IMR-90 (cell line): ENCODE data around the gene MTMR6.

Experiments used
- CTCF ChIP-seq: conservative IDR thresholded peaks from 2 replicates; pipeline ENCODE4 v1.5.1; 2012; ENCODE audit warnings: mild to moderate bottlenecking, low read depth, low read length, improper control_type of control experiment
- ELK1 ChIP-seq: fragments of 150-350 bp; IDR thresholded peaks from 2 replicates; pipeline ENCODE4 v1.6.1; 2016; ENCODE audit warnings: low read depth, mild to moderate bottlenecking, low read length, moderate library complexity, borderline replicate concordance
- MAFK ChIP-seq: IDR thresholded peaks from 2 replicates; pipeline ENCODE4 v1.6.1; 2012; ENCODE audit warnings: low read depth, low read length, improper control_type of control experiment
- POLR2A ChIP-seq: IDR thresholded peaks from 2 replicates; pipeline ENCODE4 v1.6.1; 2012; ENCODE audit warnings: mild to moderate bottlenecking, low read depth, low read length
- RAD21 ChIP-seq: IDR thresholded peaks from 2 replicates; pipeline ENCODE4 v1.6.1; 2012; ENCODE audit warnings: low read length, improper control_type of control experiment
- RCOR1 ChIP-seq: IDR thresholded peaks from 2 replicates; pipeline ENCODE4 v1.6.1; 2012; ENCODE audit warnings: mild to moderate bottlenecking, low read length, improper control_type of control experiment; ENCODE audit not compliant: insufficient replicate concordance

DNA sequence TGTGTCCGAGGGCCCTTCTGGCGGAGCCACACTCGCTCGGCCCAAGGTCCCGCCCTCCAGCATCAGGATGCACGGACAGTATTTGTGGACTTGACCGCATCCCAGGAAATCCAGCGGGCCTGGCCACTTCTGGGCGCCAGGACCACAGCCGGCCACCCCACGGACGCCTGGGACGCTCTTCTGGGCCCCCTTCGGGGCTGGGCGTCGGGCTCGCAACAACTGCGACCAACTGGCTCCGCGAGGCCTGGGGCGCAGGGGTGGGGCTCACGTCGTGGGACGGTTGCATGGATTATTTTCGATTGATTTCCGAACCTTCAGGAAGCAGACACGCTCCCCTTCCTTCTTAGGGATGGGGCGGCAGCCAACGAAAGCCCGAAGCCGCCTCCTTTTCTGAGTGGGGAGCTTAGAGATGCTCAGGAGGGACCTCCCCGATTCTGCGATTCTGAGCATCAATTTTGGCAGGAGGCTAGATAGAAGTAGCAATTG is 13.6 kb upstream of the MTMR6 start:
- TF ChIP-seq MAFK (no peak), CTCF (no peak), POLR2A (no peak), RCOR1 (no peak), ELK1 (no peak), RAD21 (no peak)
